ENCODE measurements around the gene PACRG. TPM values are rescaled to one million over a fixed set of nuclear protein-coding genes. Genes with fewer than 3 reads are reported as not detected.

PACRG gene
- total and polyA plus RNA-seq, 2 of the 8 experiments (the other 6 are each of a cell fraction or from before 2014, with no cell fraction given), result 0.44 to 0.54 TPM

- Histone ChIP-seq H3K36me3 (ENCODE audit: control insufficient read depth in 2 of 4, insufficient read depth in 4 of 4, low read length in 3 of 4) (no peaks in the 10 kb centered on the region), H3K23me2 (ENCODE audit: low read depth, low read length) (no peaks in the 10 kb centered on the region), H2BK20ac (ENCODE audit: low read length) (no peak overlapping the region), H4K20me1 (replicated peaks in 1 of 2; ENCODE audit: control insufficient read depth in 1 of 2, insufficient read depth in 2 of 2, low read length in 2 of 2) (no peaks in the 10 kb centered on the region), H3K9ac (replicated peaks in 1 of 4; ENCODE audit: extremely low read depth in 1 of 4, low read depth in 3 of 4, low read length in 3 of 4) (no peak overlapping the region), H3K23ac (ENCODE audit: insufficient read length) (no peak overlapping the region), H3K79me2 (ENCODE audit: control insufficient read depth in 1 of 2, insufficient read depth in 2 of 2, low read length in 2 of 2) (no peaks in the 10 kb centered on the region), H3K27me3 (replicated peaks in 1 of 4; ENCODE audit: control insufficient read depth in 3 of 4, extremely low read depth in 1 of 4, insufficient read depth in 3 of 4, low read length in 3 of 4) (no peaks in the 10 kb centered on the region), H2BK12ac (ENCODE audit: low read depth, low read length) (no peak overlapping the region), H3K27ac (ENCODE audit: low read depth, low read length) (no peak overlapping the region), H2BK15ac (ENCODE audit: low read length) (no peak overlapping the region), H4K8ac (ENCODE audit: extremely low read depth, insufficient read depth, low read length) (no peak overlapping the region), H2BK5ac (ENCODE audit: low read depth, low read length) (no peak overlapping the region), H3K14ac (ENCODE audit: insufficient read length) (no peak overlapping the region), H3K79me1 (ENCODE audit: low read depth, low read length) (no peaks in the 10 kb centered on the region), H3K4me2 (ENCODE audit: insufficient read depth in 1 of 2, low read depth in 2 of 2, low read length in 2 of 2) (no peak overlapping the region), H3K56ac (replicated peaks; ENCODE audit: insufficient read length, low read depth, low read length) (no peak overlapping the region), H3K4ac (replicated peaks; ENCODE audit: insufficient read length, low read depth, low read length) (no peak overlapping the region), H2AK5ac (ENCODE audit: low read depth, low read length) (no peak overlapping the region), H2AFZ (ENCODE audit: low read length) (no peak overlapping the region), H2BK120ac (replicated peaks; ENCODE audit: low read depth, low read length) (no peak overlapping the region), H3K4me1 (replicated peaks in 1 of 4; ENCODE audit: control insufficient read depth in 3 of 4, insufficient read depth in 4 of 4, low read length in 3 of 4) (peaks cover 0 to 16% (median 3%) of the 10 kb centered on the region in 4 experiments; a peak in 5 of 7 replicates), H3K9me3 (ENCODE audit: insufficient read depth in 2 of 2, low read depth in 1 of 2, low read length in 1 of 2) (no peaks in the 10 kb centered on the region), H4K5ac (ENCODE audit: insufficient read length, low read depth, low read length) (no peak overlapping the region), H3K18ac (ENCODE audit: extremely low read depth, low read length) (no peak overlapping the region), H3K4me3 (ENCODE audit: extremely low read depth in 1 of 4, insufficient read depth in 2 of 4, low read depth in 3 of 4, low read length in 4 of 4) (no peak overlapping the region), H4K91ac (replicated peaks; ENCODE audit: insufficient read length, low read length) (no peak overlapping the region)
- DNase-seq (ENCODE audit: low read depth in 1 of 2, low spot score in 2 of 2), result no peak
- 92% methylated on average over 7 of the region's 7 CpGs; no CpG with 5 or more reads in 1 of the 2 experiments for WGBS, 2 experiments (ENCODE audit: extremely low coverage in 1 of 2, insufficient coverage in 1 of 2, insufficient read length in 1 of 2, insufficient replicate concordance in 2 of 2, low coverage in 1 of 2, low lambda C conversion rate in 2 of 2, missing lambda C conversion rate in 1 of 2)
- POLR2A ChIA-PET (ENCODE audit: partially characterized antibody), result no interaction called here
- FAIRE-seq, result no peak
- CTCF ChIA-PET (ENCODE audit: partially characterized antibody), result interaction anchor here (1.9 kb wide), 1 partner anchor 12 kb away, joined by 11 read pairs; no protein-coding TSS in a partner anchor
- no peak for TF ChIP-seq TBP (IDR thresholded peaks at IDR 0.05; ENCODE audit: low read depth, low read length)
- no peak for TF ChIP-seq BRCA1 (IDR thresholded peaks at IDR 0.05; ENCODE audit: low read depth, low read length)
- no peak for TF ChIP-seq CHD2 (IDR thresholded peaks at IDR 0.05; ENCODE audit: low read length)
- no peak for TF ChIP-seq POLR2A (IDR thresholded peaks at IDR 0.05; ENCODE audit: control extremely low read depth in 1 of 2, low read depth in 2 of 2, low read length in 2 of 2)
- TF ChIP-seq, protein P1, sequence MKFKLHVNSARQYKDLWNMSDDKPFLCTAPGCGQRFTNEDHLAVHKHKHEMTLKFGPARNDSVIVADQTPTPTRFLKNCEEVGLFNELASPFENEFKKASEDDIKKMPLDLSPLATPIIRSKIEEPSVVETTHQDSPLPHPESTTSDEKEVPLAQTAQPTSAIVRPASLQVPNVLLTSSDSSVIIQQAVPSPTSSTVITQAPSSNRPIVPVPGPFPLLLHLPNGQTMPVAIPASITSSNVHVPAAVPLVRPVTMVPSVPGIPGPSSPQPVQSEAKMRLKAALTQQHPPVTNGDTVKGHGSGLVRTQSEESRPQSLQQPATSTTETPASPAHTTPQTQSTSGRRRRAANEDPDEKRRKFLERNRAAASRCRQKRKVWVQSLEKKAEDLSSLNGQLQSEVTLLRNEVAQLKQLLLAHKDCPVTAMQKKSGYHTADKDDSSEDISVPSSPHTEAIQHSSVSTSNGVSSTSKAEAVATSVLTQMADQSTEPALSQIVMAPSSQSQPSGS (IDR thresholded peaks at IDR 0.05; ENCODE audit: low read length), result no peak
- TF ChIP-seq TEAD4 (IDR thresholded peaks at IDR 0.05; ENCODE audit: low read depth, low read length), result no peak
- no peak for TF ChIP-seq CTBP2 (IDR thresholded peaks at IDR 0.05; ENCODE audit: borderline replicate concordance, insufficient read depth, insufficient read length, low read length)
- TF ChIP-seq SRF (IDR thresholded peaks at IDR 0.05; ENCODE audit: low read depth, low read length), result no peak
- no peak for TF ChIP-seq SP2 (IDR thresholded peaks at IDR 0.05; ENCODE audit: low read length)
- TF ChIP-seq, protein P2, sequence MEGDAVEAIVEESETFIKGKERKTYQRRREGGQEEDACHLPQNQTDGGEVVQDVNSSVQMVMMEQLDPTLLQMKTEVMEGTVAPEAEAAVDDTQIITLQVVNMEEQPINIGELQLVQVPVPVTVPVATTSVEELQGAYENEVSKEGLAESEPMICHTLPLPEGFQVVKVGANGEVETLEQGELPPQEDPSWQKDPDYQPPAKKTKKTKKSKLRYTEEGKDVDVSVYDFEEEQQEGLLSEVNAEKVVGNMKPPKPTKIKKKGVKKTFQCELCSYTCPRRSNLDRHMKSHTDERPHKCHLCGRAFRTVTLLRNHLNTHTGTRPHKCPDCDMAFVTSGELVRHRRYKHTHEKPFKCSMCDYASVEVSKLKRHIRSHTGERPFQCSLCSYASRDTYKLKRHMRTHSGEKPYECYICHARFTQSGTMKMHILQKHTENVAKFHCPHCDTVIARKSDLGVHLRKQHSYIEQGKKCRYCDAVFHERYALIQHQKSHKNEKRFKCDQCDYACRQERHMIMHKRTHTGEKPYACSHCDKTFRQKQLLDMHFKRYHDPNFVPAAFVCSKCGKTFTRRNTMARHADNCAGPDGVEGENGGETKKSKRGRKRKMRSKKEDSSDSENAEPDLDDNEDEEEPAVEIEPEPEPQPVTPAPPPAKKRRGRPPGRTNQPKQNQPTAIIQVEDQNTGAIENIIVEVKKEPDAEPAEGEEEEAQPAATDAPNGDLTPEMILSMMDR (IDR thresholded peaks at IDR 0.05; ENCODE audit: control extremely low read depth in 1 of 3, insufficient read depth in 1 of 3, low read depth in 1 of 3, low read length in 3 of 3), result no peak
- TF ChIP-seq GABPA (IDR thresholded peaks at IDR 0.05; ENCODE audit: borderline replicate concordance, insufficient read depth, low read length), result no peak
Measured at GRCh38 chr6:163182696-163183095, 454.9 kb downstream of the PACRG start.
